ENCODE results near the gene ERC2.
A peak's percentile ranks its signal among the peaks of the same experiment; 100 is the strongest.

The ERC2 gene

GRCh38 chr3:55592572-55592971 lies 875.7 kb downstream of the ERC2 start:
- DNase-seq (ENCODE audit: insufficient read length, low spot score) = no peak
- FAIRE-seq = no peak

GRCh38 chr3:55591888-55592287 lies 876.4 kb downstream of the ERC2 start:
- DNase-seq (ENCODE audit: insufficient read length, low spot score) (no peak), FAIRE-seq (no peak)

- DNase-seq (ENCODE audit: insufficient read length, low spot score) (no peak), FAIRE-seq (no peak)
Observed at GRCh38 chr3:55588146-55588765, 880.0 kb downstream of the ERC2 start.

- no peak for FAIRE-seq
- DNase-seq (ENCODE audit: insufficient read length, low spot score) = no peak
Observed at GRCh38 chr3:55585856-55586255, 882.4 kb downstream of the ERC2 start.

- no peak for FAIRE-seq
- no peak for DNase-seq (ENCODE audit: insufficient read length, low spot score)
Observed at GRCh38 chr3:55584716-55585368, 883.4 kb downstream of the ERC2 start.

GRCh38 chr3:55584030-55584429 lies 884.2 kb downstream of the ERC2 start:
- DNase-seq (ENCODE audit: insufficient read length, low spot score) (no peak), FAIRE-seq (no peak)

GRCh38 chr3:55583475-55583874 lies 884.8 kb downstream of the ERC2 start:
- FAIRE-seq (no peak), DNase-seq (ENCODE audit: insufficient read length, low spot score) (no peak)

GRCh38 chr3:55579496-55579895 lies 888.8 kb downstream of the ERC2 start:
- FAIRE-seq = peak; percentile 16
- DNase-seq (ENCODE audit: insufficient read length, low spot score) = no peak

- FAIRE-seq (no peak), DNase-seq (ENCODE audit: insufficient read length, low spot score) (no peak)
Observed at GRCh38 chr3:55576621-55577388, 891.5 kb downstream of the ERC2 start.

- FAIRE-seq (no peak), DNase-seq (ENCODE audit: insufficient read length, low spot score) (no peak)
Observed at GRCh38 chr3:55574671-55575070, 893.6 kb downstream of the ERC2 start.

GRCh38 chr3:55572816-55573215 lies 895.5 kb downstream of the ERC2 start:
- FAIRE-seq (no peak), DNase-seq (ENCODE audit: insufficient read length, low spot score) (no peak)

- DNase-seq (ENCODE audit: insufficient read length, low spot score) (no peak), FAIRE-seq (no peak)
Observed at GRCh38 chr3:55571913-55572312, 896.4 kb downstream of the ERC2 start.

- DNase-seq (ENCODE audit: insufficient read length, low spot score) = no peak
- no peak for FAIRE-seq
Observed at GRCh38 chr3:55571216-55571813, 897.0 kb downstream of the ERC2 start.

GRCh38 chr3:55570271-55570711 lies 898.0 kb downstream of the ERC2 start:
- FAIRE-seq (no peak), DNase-seq (ENCODE audit: insufficient read length, low spot score) (no peak)

GRCh38 chr3:55569033-55569599 lies 899.2 kb downstream of the ERC2 start:
- FAIRE-seq (no peak), DNase-seq (ENCODE audit: insufficient read length, low spot score) (no peak)

GRCh38 chr3:55567615-55568014 lies 900.7 kb downstream of the ERC2 start:
- FAIRE-seq (no peak), DNase-seq (ENCODE audit: insufficient read length, low spot score) (no peak)

GRCh38 chr3:55567121-55567520 lies 901.1 kb downstream of the ERC2 start:
- FAIRE-seq (no peak), DNase-seq (ENCODE audit: insufficient read length, low spot score) (no peak)

GRCh38 chr3:55565521-55565920 lies 902.7 kb downstream of the ERC2 start:
- no peak for FAIRE-seq
- no peak for DNase-seq (ENCODE audit: insufficient read length, low spot score)

- no peak for FAIRE-seq
- DNase-seq (ENCODE audit: insufficient read length, low spot score) = no peak
Observed at GRCh38 chr3:55564726-55565125, 903.5 kb downstream of the ERC2 start.

- DNase-seq (ENCODE audit: insufficient read length, low spot score) (no peak), FAIRE-seq (no peak)
Observed at GRCh38 chr3:55562700-55563099, 905.6 kb downstream of the ERC2 start.
